GM12872 (cell line): ENCODE data around the gene FOXL3.

Experiments
- CTCF ChIP-seq: IDR thresholded peaks from 3 replicates; pipeline ENCODE4 v1.5.1; 2011; ENCODE audit warnings: low read depth, mild to moderate bottlenecking, low read length, moderate library complexity; ENCODE audit not compliant: insufficient read depth

FOXL3 gene

GRCh38 chr7:305410-306151, 15.6 kb downstream of the FOXL3 start:
- TF ChIP-seq CTCF, result no peak

GRCh38 chr7:307970-308369, 18.0 kb downstream of the FOXL3 start:
- no peak for TF ChIP-seq CTCF

GRCh38 chr7:309586-310228, 19.7 kb downstream of the FOXL3 start:
- TF ChIP-seq CTCF, result no peak

GRCh38 chr7:311131-311680, 21.2 kb downstream of the FOXL3 start:
- TF ChIP-seq CTCF, result no peak

- TF ChIP-seq CTCF, result no peak
Measured at GRCh38 chr7:311796-312195, 21.8 kb downstream of the FOXL3 start.

- TF ChIP-seq CTCF, result no peak
Measured at GRCh38 chr7:312424-312823, 22.5 kb downstream of the FOXL3 start.

- TF ChIP-seq CTCF, result no peak
Measured at GRCh38 chr7:314853-315252, 24.9 kb downstream of the FOXL3 start.
